Duodenal mucosa (tissue), 2 donors: ENCODE data around the gene SIRPA.
A peak's percentile ranks its signal among the peaks of the same experiment; 100 is the strongest.

ENCODE experiments used
- H3K27ac ChIP-seq: one replicate; pipeline ENCODE4 v1.7.0; 2013; ENCODE audit warnings: low read depth, low read length
- H3K27me3 ChIP-seq, 2 donors: one replicate each; pipeline ENCODE4 v1.7.0; 2013; ENCODE audit warnings: low read length in 2 of 2, control low read depth in 1 of 2; ENCODE audit not compliant: insufficient read depth in 2 of 2, control insufficient read depth in 1 of 2
- H3K36me3 ChIP-seq, 2 donors: one replicate each; pipeline ENCODE4 v1.7.0; 2013; ENCODE audit warnings: low read length in 2 of 2, control low read depth in 1 of 2; ENCODE audit not compliant: insufficient read depth in 2 of 2, control insufficient read depth in 1 of 2
- H3K4me1 ChIP-seq, 2 donors: one replicate each; pipeline ENCODE4 v1.7.0; 2013; ENCODE audit warnings: low read length in 2 of 2, control low read depth in 1 of 2; ENCODE audit not compliant: insufficient read depth in 2 of 2, control insufficient read depth in 1 of 2
- H3K4me3 ChIP-seq, 2 donors: one replicate each; pipeline ENCODE4 v1.7.0; 2013; ENCODE audit warnings: low read length in 2 of 2, low read depth in 1 of 2
- H3K9ac ChIP-seq, 2 donors: one replicate each; pipeline ENCODE4 v1.7.0; 2013; ENCODE audit warnings: low read length in 2 of 2, low read depth in 1 of 2
- H3K9me3 ChIP-seq, 2 donors: one replicate each; pipeline ENCODE4 v1.7.0; 2013; ENCODE audit warnings: low read length in 2 of 2, control low read depth in 1 of 2; ENCODE audit not compliant: control insufficient read depth in 1 of 2

SIRPA gene

GRCh38 chr20:1934721-1935573 is 39.7 kb downstream of the SIRPA start:
- H3K9ac ChIP-seq: no peak overlapping the region
- H3K27ac ChIP-seq: no peak overlapping the region
- no peaks in the 10 kb centered on the region for H3K9me3 ChIP-seq
- peaks cover 0 to 8% of the 10 kb centered on the region in 2 donors for H3K4me1 ChIP-seq
- peaks cover 0 to 14% of the 10 kb centered on the region in 2 donors for H3K36me3 ChIP-seq
- H3K27me3 ChIP-seq: no peaks in the 10 kb centered on the region
- no peak overlapping the region for H3K4me3 ChIP-seq

- Histone ChIP-seq H3K9me3 (no peaks in the 10 kb centered on the region), H3K36me3 (peaks cover 0 to 14% of the 10 kb centered on the region in 2 donors), H3K27me3 (no peaks in the 10 kb centered on the region), H3K4me3 (peak overlapping the region in 1 of 2 donors; percentile 37), H3K9ac (no peak overlapping the region), H3K4me1 (peaks cover 0 to 8% of the 10 kb centered on the region in 2 donors), H3K27ac (no peak overlapping the region)
Measured at GRCh38 chr20:1935696-1936366, 40.6 kb downstream of the SIRPA start.

- peaks cover 0 to 8% of the 10 kb centered on the region in 2 donors for H3K4me1 ChIP-seq
- H3K9ac ChIP-seq: no peak overlapping the region
- no peaks in the 10 kb centered on the region for H3K9me3 ChIP-seq
- peaks cover 0 to 14% of the 10 kb centered on the region in 2 donors for H3K36me3 ChIP-seq
- H3K27ac ChIP-seq: no peak overlapping the region
- no peaks in the 10 kb centered on the region for H3K27me3 ChIP-seq
- H3K4me3 ChIP-seq: no peak overlapping the region
Measured at GRCh38 chr20:1937316-1937976, 42.2 kb downstream of the SIRPA start.

- Histone ChIP-seq H3K4me1 (peaks cover 3 to 10% of the 10 kb centered on the region in 2 donors), H3K9ac (no peak overlapping the region)
Measured at GRCh38 chr20:1938464-1939269, 43.5 kb downstream of the SIRPA start.

GRCh38 chr20:1939270-1939595 is 44.0 kb downstream of the SIRPA start:
- Histone ChIP-seq H3K36me3 (peaks cover 0 to 14% of the 10 kb centered on the region in 2 donors), H3K27me3 (no peaks in the 10 kb centered on the region), H3K27ac (no peak overlapping the region), H3K4me3 (no peak overlapping the region), H3K9ac (no peak overlapping the region), H3K4me1 (peaks cover 3 to 11% of the 10 kb centered on the region in 2 donors), H3K9me3 (no peaks in the 10 kb centered on the region)

More at GRCh38 chr20:1938464-1939269, 43.5 kb downstream of the SIRPA start:
- Histone ChIP-seq H3K27ac (no peak overlapping the region), H3K36me3 (peaks cover 0 to 14% of the 10 kb centered on the region in 2 donors), H3K4me3 (no peak overlapping the region), H3K9me3 (no peaks in the 10 kb centered on the region), H3K27me3 (no peaks in the 10 kb centered on the region)

GRCh38 chr20:1940581-1940980 is 45.4 kb downstream of the SIRPA start:
- H3K4me1 ChIP-seq: peaks cover 3 to 15% of the 10 kb centered on the region in 2 donors
- H3K9me3 ChIP-seq: no peaks in the 10 kb centered on the region
- H3K36me3 ChIP-seq: peaks cover 0 to 14% of the 10 kb centered on the region in 2 donors
- H3K27me3 ChIP-seq: peaks cover 3% of the 10 kb centered on the region in 2 donors
- no peak overlapping the region for H3K27ac ChIP-seq
- H3K9ac ChIP-seq: no peak overlapping the region
- H3K4me3 ChIP-seq: no peak overlapping the region

GRCh38 chr20:1941226-1941625 is 46.0 kb downstream of the SIRPA start:
- Histone ChIP-seq H3K4me1 (peaks cover 3 to 12% of the 10 kb centered on the region in 2 donors), H3K4me3 (no peak overlapping the region), H3K9me3 (no peaks in the 10 kb centered on the region), H3K27me3 (peaks cover 3 to 6% of the 10 kb centered on the region in 2 donors), H3K27ac (no peak overlapping the region), H3K36me3 (peaks cover 0 to 14% of the 10 kb centered on the region in 2 donors), H3K9ac (no peak overlapping the region)

- H3K36me3 ChIP-seq: peaks cover 0 to 14% of the 10 kb centered on the region in 2 donors
- H3K4me1 ChIP-seq: peaks cover 3 to 16% of the 10 kb centered on the region in 2 donors
- H3K9ac ChIP-seq: no peak overlapping the region
- no peak overlapping the region for H3K27ac ChIP-seq
- H3K4me3 ChIP-seq: no peak overlapping the region
- no peaks in the 10 kb centered on the region for H3K9me3 ChIP-seq
- H3K27me3 ChIP-seq: peaks cover 8 to 10% of the 10 kb centered on the region in 2 donors
Measured at GRCh38 chr20:1942061-1942460, 46.9 kb downstream of the SIRPA start.

GRCh38 chr20:1942486-1943274 is 47.5 kb downstream of the SIRPA start:
- Histone ChIP-seq H3K4me1 (peaks cover 3 to 22% of the 10 kb centered on the region in 2 donors), H3K27me3 (peaks cover 8 to 16% of the 10 kb centered on the region in 2 donors), H3K36me3 (peaks cover 0 to 14% of the 10 kb centered on the region in 2 donors), H3K27ac (no peak overlapping the region), H3K9ac (no peak overlapping the region), H3K4me3 (no peak overlapping the region), H3K9me3 (no peaks in the 10 kb centered on the region)
